Measurements from ENCODE around the gene RAPGEFL1. TPM values are rescaled to one million over a fixed set of nuclear protein-coding genes. Genes with fewer than 3 reads are reported as not detected.

RAPGEFL1 gene
- total RNA-seq, 2 experiments from 2014 or later = 5.1 to 6.2 TPM

DNA sequence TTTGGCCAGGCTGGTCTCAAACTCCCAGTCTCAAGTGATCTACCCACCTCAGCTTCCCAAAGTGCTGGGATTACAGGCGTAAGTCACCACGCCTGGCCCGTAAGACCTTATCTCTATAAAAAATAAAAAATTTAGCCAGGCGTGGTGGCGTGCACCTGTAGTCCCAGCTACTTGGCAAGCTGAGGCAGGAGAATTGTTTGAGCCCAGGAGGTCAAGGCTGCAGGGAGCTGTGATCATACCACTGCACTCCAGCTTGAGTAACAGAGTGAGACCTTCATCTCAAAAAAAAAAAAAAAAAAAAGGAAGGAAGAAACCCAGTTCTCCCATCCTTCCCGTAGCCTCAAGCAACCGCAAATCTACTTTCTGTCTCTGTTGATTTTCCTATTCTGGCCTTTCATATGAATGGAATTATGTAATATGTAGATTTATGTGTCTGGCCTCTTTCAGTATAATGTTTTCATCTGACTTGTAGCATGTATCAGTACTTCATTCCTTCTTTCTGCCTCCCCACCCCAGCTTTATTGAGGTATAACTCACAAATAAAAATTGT, 25.8 kb upstream of the RAPGEFL1 start:
- Mint-ChIP-seq H3K9me3 (ENCODE audit: low read depth) (peaks cover 2% of the 10 kb centered on the region), H3K27ac (peak overlapping the region; percentile 68), H3K4me3 (no peak overlapping the region), H3K4me1 (peaks cover 64% of the 10 kb centered on the region), H3K36me3 (ENCODE audit: low read depth) (peaks cover 55% of the 10 kb centered on the region), H3K27me3 (no peaks in the 10 kb centered on the region)
- POLR2A ChIA-PET = interaction anchor here (0.6 to 3.1 kb wide), 5 partner anchors 8 to 892 kb away, joined by 4 to 35 read pairs (median 5); partner anchors contain the start of gene CASC3
- intact Hi-C loops (cut with DNase I, micrococcal nuclease) = loop anchor here (5.0 kb wide), 3 partner anchors 39 to 1424 kb away; no protein-coding TSS in a partner anchor
- DNase-seq = no peak
- no peak for ATAC-seq
- CTCF ChIA-PET = interaction anchor here (0.7 to 3.6 kb wide), 4 partner anchors 16 to 124 kb away, joined by 3 to 16 read pairs (median 8); no protein-coding TSS in a partner anchor

DNA sequence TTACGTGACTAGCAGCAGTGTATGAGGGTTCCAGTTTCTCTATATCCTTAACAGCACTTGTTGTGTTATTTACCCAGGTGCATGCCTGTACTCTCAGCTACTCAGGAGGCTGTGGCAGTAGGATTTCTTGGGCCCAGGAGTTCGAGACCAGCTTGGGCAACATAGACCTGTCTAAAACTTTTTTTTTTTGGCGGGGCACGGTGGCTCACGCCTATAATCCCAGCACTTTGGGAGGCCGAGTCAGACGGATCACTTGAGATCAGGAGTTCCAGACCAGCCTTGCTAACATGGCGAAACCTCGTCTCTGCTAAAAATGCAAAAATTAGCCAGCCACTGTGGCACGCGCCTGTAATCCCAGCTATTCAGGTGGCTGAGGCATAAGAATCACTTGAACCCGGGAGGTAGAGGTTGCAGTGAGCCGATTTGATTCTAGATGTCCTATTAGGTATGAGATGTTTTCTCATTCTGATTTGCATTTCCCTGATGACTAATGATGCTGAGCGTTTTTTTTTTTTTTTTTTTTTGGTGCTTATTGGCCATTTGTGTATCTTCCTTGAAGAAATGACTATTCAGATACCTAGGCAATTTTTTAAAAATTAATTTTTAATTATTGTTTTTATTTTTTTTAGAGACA, 23.6 kb upstream of the RAPGEFL1 start:
- Mint-ChIP-seq H3K27me3 (no peaks in the 10 kb centered on the region), H3K4me3 (peak overlapping the region; percentile 53), H3K4me1 (peaks cover 55% of the 10 kb centered on the region), H3K36me3 (ENCODE audit: low read depth) (peaks cover 47% of the 10 kb centered on the region), H3K27ac (peak overlapping the region; percentile 100), H3K9me3 (ENCODE audit: low read depth) (peaks cover 2% of the 10 kb centered on the region)
- POLR2A ChIA-PET = interaction anchor here (0.5 to 2.4 kb wide), 8 partner anchors 10 to 711 kb away, joined by 3 to 7 read pairs (median 3); no protein-coding TSS in a partner anchor
- ATAC-seq (peak; percentile 33), DNase-seq (peak; percentile 54)
- CTCF ChIA-PET = interaction anchor here (0.6 to 3.6 kb wide), 4 partner anchors 14 to 130 kb away, joined by 3 to 16 read pairs (median 4); no protein-coding TSS in a partner anchor
- intact Hi-C loops (cut with DNase I, micrococcal nuclease) = loop anchor here (1.0 to 5.0 kb wide), 7 partner anchors 13 to 1426 kb away; partner anchors contain the start of gene CASC3 (in 1 of the 2)

DNA sequence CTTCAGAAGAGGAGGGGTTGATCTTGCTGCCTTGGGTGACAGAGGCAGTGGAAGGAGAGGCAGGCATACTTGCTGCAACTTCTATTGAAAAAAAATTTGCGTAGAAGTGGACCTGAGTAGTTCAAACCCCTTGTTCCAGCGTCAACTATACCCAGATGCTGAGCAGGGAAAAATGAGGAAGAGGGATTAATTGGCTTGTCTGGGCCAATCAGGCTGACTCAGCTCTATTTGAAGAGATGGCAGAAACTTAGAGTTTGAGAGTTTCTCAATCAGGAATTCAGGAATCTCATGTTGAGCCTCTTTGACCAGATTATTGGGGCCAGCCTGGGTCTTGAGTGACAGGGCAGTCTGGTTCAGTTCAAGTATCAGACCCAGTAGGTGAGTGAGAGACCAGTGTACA, 19.3 kb upstream of the RAPGEFL1 start:
- ATAC-seq = no peak
- H3K27me3 Mint-ChIP-seq = no peaks in the 10 kb centered on the region
- peaks cover 35% of the 10 kb centered on the region for H3K4me1 Mint-ChIP-seq
- peaks cover 37% of the 10 kb centered on the region for H3K36me3 Mint-ChIP-seq (ENCODE audit: low read depth)
- ChIA-PET CTCF (interaction anchor here (0.6 to 2.7 kb wide), 5 partner anchors 10 to 1491 kb away, joined by 3 to 17 read pairs (median 3); no protein-coding TSS in a partner anchor), POLR2A (interaction anchor here (0.7 to 1.1 kb wide), 2 partner anchors 10 to 11 kb away, joined by 3 to 4 read pairs; no protein-coding TSS in a partner anchor)
- peak overlapping the region; percentile 24 for H3K27ac Mint-ChIP-seq
- no peak for DNase-seq
- no peak overlapping the region for H3K4me3 Mint-ChIP-seq
- intact Hi-C loops (cut with DNase I, micrococcal nuclease) = no loop called here
- peaks cover 2% of the 10 kb centered on the region for H3K9me3 Mint-ChIP-seq (ENCODE audit: low read depth)

DNA sequence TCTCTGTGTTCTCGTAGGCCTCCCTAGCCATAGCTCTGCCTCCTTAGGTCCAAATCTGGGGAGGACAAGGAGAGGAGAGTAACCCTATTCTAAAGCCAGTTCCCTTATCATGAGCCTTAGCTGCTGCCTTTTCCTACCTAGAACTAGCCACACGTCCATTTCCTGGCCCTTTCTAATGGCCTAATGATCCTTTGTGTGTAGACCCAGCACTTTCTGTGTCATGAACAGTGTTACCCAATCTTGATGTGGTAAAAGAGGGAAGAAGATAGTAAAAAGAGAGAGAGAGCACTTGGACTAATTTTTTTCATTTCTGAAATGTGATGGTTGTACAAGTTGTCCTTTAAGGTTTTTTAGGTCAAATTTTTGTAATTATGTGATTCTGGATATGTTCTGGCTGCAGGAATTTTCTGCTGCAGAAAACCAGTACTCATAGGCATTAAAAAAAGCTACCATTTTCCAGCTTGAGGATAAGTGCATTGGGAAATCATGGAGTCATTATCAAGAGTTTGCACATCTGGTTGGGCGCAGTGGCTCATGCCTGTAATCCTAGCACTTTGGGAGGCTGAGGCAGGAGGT, 18.7 kb upstream of the RAPGEFL1 start:
- Mint-ChIP-seq H3K9me3 (ENCODE audit: low read depth) (no peaks in the 10 kb centered on the region), H3K4me1 (peaks cover 30% of the 10 kb centered on the region), H3K27ac (peak overlapping the region; percentile 8), H3K4me3 (no peak overlapping the region), H3K36me3 (ENCODE audit: low read depth) (peaks cover 37% of the 10 kb centered on the region), H3K27me3 (no peaks in the 10 kb centered on the region)
- ChIA-PET CTCF (interaction anchor here (0.6 to 2.7 kb wide), 5 partner anchors 10 to 83 kb away, joined by 3 to 17 read pairs (median 3); no protein-coding TSS in a partner anchor), POLR2A (interaction anchor here (1.1 kb wide), 1 partner anchor 10 kb away, joined by 4 read pairs; no protein-coding TSS in a partner anchor)
- intact Hi-C loops (cut with DNase I, micrococcal nuclease) = no loop called here
- DNase-seq (no peak), ATAC-seq (no peak)

DNA sequence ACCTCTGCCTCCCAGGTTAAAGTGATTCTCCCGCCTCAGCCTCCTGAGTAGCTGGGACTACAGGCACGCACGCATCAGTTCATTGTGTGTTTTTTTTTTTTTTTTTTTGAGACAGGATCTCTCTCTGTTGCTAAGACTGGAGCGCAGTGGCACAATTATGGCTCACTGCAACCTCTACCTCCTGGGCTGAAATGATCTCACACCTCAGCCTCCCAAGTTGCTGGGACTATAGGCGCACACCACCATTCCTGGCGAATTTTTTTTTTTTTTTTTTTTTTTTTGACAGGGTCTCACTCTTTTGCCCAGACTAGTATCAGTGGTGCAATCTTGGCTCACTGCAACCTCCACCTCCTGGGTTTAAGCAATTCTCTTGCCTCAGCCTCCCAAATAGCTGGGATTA, 17.8 kb upstream of the RAPGEFL1 start:
- Mint-ChIP-seq H3K36me3 (ENCODE audit: low read depth) (peaks cover 36% of the 10 kb centered on the region), H3K9me3 (ENCODE audit: low read depth) (no peaks in the 10 kb centered on the region), H3K4me1 (peaks cover 21% of the 10 kb centered on the region), H3K4me3 (no peak overlapping the region), H3K27ac (no peak overlapping the region), H3K27me3 (no peaks in the 10 kb centered on the region)
- intact Hi-C loops (cut with DNase I, micrococcal nuclease) = no loop called here
- ATAC-seq (no peak), DNase-seq (no peak)
- ChIA-PET POLR2A (no interaction called here), CTCF (interaction anchor here (1.1 to 1.2 kb wide), 3 partner anchors 9 to 47 kb away, joined by 3 to 4 read pairs (median 3); no protein-coding TSS in a partner anchor)

DNA sequence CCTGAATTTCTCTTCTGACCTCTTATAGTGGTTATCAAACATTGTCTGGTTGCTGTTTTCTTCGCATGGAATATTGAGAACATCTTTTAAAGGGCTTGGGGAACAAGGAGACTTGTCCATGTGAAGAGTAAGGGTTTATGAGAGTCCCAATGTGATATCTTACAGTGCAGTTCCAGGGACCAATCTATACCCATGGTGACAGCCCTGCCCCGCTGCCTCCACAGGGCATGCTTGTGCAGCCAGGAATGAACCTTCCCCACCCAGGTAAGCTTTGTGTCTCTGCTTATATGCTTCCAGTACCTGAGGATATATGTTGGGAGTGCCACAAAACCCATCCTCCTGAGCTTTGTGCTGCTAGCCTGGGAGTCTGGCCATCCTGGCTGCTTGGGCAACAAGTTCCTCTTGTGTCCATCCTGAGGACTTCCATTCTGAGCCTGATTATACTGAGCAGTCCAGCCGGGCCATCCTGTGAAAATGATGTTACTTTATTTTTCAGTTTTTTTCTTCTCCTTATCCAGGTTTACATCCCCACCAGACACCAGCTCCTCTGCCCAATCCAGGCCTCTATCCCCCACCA, 9.5 kb upstream of the RAPGEFL1 start:
- DNase-seq = no peak
- H3K36me3 Mint-ChIP-seq (ENCODE audit: low read depth) = peaks cover 54% of the 10 kb centered on the region

DNA sequence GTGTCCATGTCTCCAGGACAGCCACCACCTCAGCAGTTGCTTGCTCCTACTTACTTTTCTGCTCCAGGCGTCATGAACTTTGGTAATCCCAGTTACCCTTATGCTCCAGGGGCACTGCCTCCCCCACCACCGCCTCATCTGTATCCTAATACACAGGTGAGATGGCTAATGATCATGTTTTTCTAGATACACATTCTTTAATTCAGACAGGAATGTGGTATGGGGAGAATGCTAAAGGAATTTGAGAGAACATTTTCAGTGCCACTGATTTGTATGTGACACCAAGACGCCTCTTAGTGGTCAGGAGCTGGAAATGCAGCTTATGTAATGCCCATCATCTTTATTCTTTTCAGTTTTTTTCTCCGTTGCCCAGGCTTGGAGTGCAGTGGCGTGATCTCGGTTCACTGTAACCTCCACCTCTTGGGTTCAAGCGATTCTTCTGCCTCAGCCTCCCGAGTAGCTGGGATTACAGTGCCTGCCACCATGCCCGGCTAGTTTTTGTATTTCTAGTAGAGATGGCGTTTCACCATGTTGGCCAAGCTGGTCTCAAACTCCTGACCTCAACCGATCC, 8.9 kb upstream of the RAPGEFL1 start:
- ATAC-seq (peak; percentile 74), DNase-seq (peak; percentile 45)
- no peaks in the 10 kb centered on the region for H3K27me3 Mint-ChIP-seq
- ChIA-PET CTCF (interaction anchor here (0.6 to 3.7 kb wide), 41 partner anchors 8 to 349 kb away, joined by 3 to 88 read pairs (median 4); partner anchors contain the start of genes CASC3, CSF3, MED24 and NR1D1), POLR2A (interaction anchor here (0.8 to 1.0 kb wide), 2 partner anchors 11 to 55 kb away, joined by 3 to 5 read pairs; no protein-coding TSS in a partner anchor)
- H3K4me3 Mint-ChIP-seq = no peak overlapping the region
- no peaks in the 10 kb centered on the region for H3K9me3 Mint-ChIP-seq (ENCODE audit: low read depth)
- peaks cover 53% of the 10 kb centered on the region for H3K36me3 Mint-ChIP-seq (ENCODE audit: low read depth)
- intact Hi-C loops (cut with DNase I, micrococcal nuclease) = loop anchor here (1.0 to 5.0 kb wide), 5 partner anchors 28 to 155 kb away; partner anchors contain the start of genes CASC3 (in 1 of the 2) and THRA (in 1 of the 2)
- peak overlapping the region; percentile 48 for H3K27ac Mint-ChIP-seq
- H3K4me1 Mint-ChIP-seq = no peaks in the 10 kb centered on the region

More for the DNA sequence above, 9.5 kb upstream of the RAPGEFL1 start:
- H3K9me3 Mint-ChIP-seq (ENCODE audit: low read depth) = no peaks in the 10 kb centered on the region
- peak overlapping the region; percentile 18 for H3K27ac Mint-ChIP-seq
- intact Hi-C loops (cut with DNase I, micrococcal nuclease) = loop anchor here (1.0 to 5.0 kb wide), 5 partner anchors 27 to 154 kb away; partner anchors contain the start of genes CASC3 (in 1 of the 2) and THRA (in 1 of the 2)
- no peaks in the 10 kb centered on the region for H3K27me3 Mint-ChIP-seq
- H3K4me1 Mint-ChIP-seq = no peaks in the 10 kb centered on the region
- no peak for ATAC-seq
- ChIA-PET CTCF (interaction anchor here (0.9 to 3.7 kb wide), 21 partner anchors 8 to 348 kb away, joined by 3 to 88 read pairs (median 7); partner anchors contain the start of genes CSF3, MED24, NR1D1 and RAPGEFL1), POLR2A (interaction anchor here (1.0 to 1.4 kb wide), 2 partner anchors 55 kb away, joined by 3 to 5 read pairs; no protein-coding TSS in a partner anchor)
- no peak overlapping the region for H3K4me3 Mint-ChIP-seq

DNA sequence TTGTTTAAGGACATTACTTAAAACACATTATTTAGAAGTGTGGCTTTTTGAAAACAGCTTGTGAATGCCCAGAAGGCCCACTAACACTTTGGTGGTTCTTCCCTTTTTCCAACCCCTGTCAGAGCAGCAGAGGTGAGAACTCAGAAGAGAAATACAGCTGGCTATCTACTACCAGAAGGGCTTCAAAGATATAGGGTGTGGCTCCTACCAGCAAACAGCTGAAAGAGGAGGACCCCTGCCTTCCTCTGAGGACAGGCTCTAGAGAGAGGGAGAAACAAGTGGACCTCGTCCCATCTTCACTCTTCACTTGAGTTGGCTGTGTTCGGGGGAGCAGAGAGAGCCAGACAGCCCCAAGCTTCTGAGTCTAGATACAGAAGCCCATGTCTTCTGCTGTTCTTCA, 6.9 kb upstream of the RAPGEFL1 start:
- ChIA-PET POLR2A (no interaction called here), CTCF (interaction anchor here (0.6 to 1.4 kb wide), 7 partner anchors 16 to 974 kb away, joined by 3 to 11 read pairs (median 3); partner anchors contain the start of genes CASC3 and RPL19)
- ATAC-seq = no peak
- Mint-ChIP-seq H3K4me3 (no peak overlapping the region), H3K27ac (no peak overlapping the region), H3K36me3 (ENCODE audit: low read depth) (peaks cover 47% of the 10 kb centered on the region), H3K4me1 (no peaks in the 10 kb centered on the region), H3K9me3 (ENCODE audit: low read depth) (no peaks in the 10 kb centered on the region), H3K27me3 (no peaks in the 10 kb centered on the region)
- DNase-seq = no peak
- intact Hi-C loops (cut with DNase I, micrococcal nuclease) = no loop called here

DNA sequence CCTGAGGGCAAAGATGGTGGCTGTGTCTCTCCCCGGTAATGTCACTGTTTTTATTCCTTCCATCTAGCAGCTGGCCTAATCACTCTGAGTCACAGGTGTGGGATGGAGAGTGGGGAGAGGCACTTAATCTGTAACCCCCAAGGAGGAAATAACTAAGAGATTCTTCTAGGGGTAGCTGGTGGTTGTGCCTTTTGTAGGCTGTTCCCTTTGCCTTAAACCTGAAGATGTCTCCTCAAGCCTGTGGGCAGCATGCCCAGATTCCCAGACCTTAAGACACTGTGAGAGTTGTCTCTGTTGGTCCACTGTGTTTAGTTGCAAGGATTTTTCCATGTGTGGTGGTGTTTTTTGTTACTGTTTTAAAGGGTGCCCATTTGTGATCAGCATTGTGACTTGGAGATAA, 5.5 kb upstream of the RAPGEFL1 start:
- peaks cover 42% of the 10 kb centered on the region for H3K36me3 Mint-ChIP-seq (ENCODE audit: low read depth)
- H3K4me1 Mint-ChIP-seq = peaks cover 3% of the 10 kb centered on the region
- ChIA-PET POLR2A (no interaction called here), CTCF (interaction anchor here (0.7 to 1.3 kb wide), 2 partner anchors 10 to 633 kb away, joined by 3 read pairs; no protein-coding TSS in a partner anchor)
- intact Hi-C loops (cut with DNase I, micrococcal nuclease) = no loop called here
- H3K4me3 Mint-ChIP-seq = no peak overlapping the region
- H3K9me3 Mint-ChIP-seq (ENCODE audit: low read depth) = no peaks in the 10 kb centered on the region
- ATAC-seq = no peak
- no peak overlapping the region for H3K27ac Mint-ChIP-seq
- no peak for DNase-seq
- no peaks in the 10 kb centered on the region for H3K27me3 Mint-ChIP-seq

DNA sequence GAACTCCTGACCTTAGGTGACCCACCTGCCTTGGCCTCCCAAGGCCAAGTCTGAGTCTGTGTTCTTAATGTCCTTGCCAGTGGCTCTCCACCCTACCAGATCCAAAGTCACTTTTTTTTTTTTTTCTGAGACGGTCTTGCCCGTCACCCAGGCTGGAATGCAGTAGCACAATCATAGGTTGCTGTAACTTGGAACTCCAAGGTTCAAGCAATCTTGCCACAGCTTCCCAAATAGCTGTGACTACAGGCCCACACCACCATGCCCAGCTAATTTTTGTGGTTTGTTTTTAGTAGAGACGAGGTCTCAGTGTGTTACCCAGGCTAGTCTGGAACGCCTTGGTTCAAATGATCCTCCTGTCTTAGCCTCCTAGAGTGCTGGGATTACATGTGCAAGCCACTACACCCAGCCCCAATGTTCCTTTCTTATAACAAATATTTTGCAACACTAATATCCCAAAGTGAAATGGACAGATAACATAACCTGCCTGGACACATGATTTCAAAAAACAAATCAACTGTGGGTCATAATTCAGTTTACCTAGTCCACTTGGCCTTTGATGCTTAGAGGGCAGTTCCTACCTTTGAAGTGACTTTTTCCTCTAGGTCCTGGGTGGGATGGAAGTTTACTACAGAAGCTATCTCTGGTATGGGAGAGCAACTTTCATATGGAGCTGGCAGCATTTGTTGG, 4.0 kb upstream of the RAPGEFL1 start:
- H3K36me3 Mint-ChIP-seq (ENCODE audit: low read depth) = peaks cover 34% of the 10 kb centered on the region
- peaks cover 8% of the 10 kb centered on the region for H3K4me1 Mint-ChIP-seq
- ChIA-PET CTCF (interaction anchor here (0.6 to 3.0 kb wide), 3 partner anchors 18 to 78 kb away, joined by 3 to 12 read pairs (median 3); no protein-coding TSS in a partner anchor), POLR2A (interaction anchor here (0.7 kb wide), 1 partner anchor 115 kb away, joined by 4 read pairs; no protein-coding TSS in a partner anchor)
- intact Hi-C loops (cut with DNase I, micrococcal nuclease) = no loop called here
- no peak for ATAC-seq
- no peak overlapping the region for H3K4me3 Mint-ChIP-seq
- no peaks in the 10 kb centered on the region for H3K9me3 Mint-ChIP-seq (ENCODE audit: low read depth)
- H3K27ac Mint-ChIP-seq = no peak overlapping the region
- no peaks in the 10 kb centered on the region for H3K27me3 Mint-ChIP-seq
- DNase-seq = no peak

Data from activated CD4-positive, alpha-beta T cell treated with anti-CD3 and anti-CD28 coated beads for 36 hours (primary cell).